ENCODE data around the gene IRF8.
"Not testable (repeated sequence)": the region's sequence is repeated elsewhere in the genome, so short reads cannot be mapped to it uniquely, and the experiment has no call there.

Gene IRF8

GRCh38 chr16:85930301-85930700, 31.3 kb downstream of the IRF8 start:
- Histone ChIP-seq H3K9ac (ENCODE audit: low read depth, low read length) (no peak overlapping the region), H3K4me1 (ENCODE audit: control insufficient read depth, insufficient read depth, low read length) (no peaks in the 10 kb centered on the region)

GRCh38 chr16:85931596-85932402, 32.8 kb downstream of the IRF8 start:
- H3K27me3 ChIP-seq (ENCODE audit: control insufficient read depth, insufficient read depth, low read length): peaks cover 14% of the 10 kb centered on the region
- no peaks in the 10 kb centered on the region for H3K4me1 ChIP-seq (ENCODE audit: control insufficient read depth, insufficient read depth, low read length)
- no peak overlapping the region for H3K4me2 ChIP-seq (ENCODE audit: low read length)
- H3K9ac ChIP-seq (ENCODE audit: low read depth, low read length): no peak overlapping the region
- H3K4me3 ChIP-seq (ENCODE audit: low read length): no peak overlapping the region
- H3K36me3 ChIP-seq (ENCODE audit: insufficient read depth, low read length): no peaks in the 10 kb centered on the region
- H3K9me3 ChIP-seq (replicated peaks; ENCODE audit: low read length): no peaks in the 10 kb centered on the region

More at GRCh38 chr16:85930301-85930700, 31.3 kb downstream of the IRF8 start:
- H3K27me3 ChIP-seq (ENCODE audit: control insufficient read depth, insufficient read depth, low read length): peaks cover 14% of the 10 kb centered on the region
- H3K36me3 ChIP-seq (ENCODE audit: insufficient read depth, low read length): no peaks in the 10 kb centered on the region
- H3K9me3 ChIP-seq (replicated peaks; ENCODE audit: low read length): no peaks in the 10 kb centered on the region
- H3K4me2 ChIP-seq (ENCODE audit: low read length): no peak overlapping the region
- no peak overlapping the region for H3K4me3 ChIP-seq (ENCODE audit: low read length)

- no peak overlapping the region for H3K9ac ChIP-seq (ENCODE audit: low read depth, low read length)
- no peaks in the 10 kb centered on the region for H3K4me1 ChIP-seq (ENCODE audit: control insufficient read depth, insufficient read depth, low read length)
- no peaks in the 10 kb centered on the region for H3K9me3 ChIP-seq (replicated peaks; ENCODE audit: low read length)
- no peak overlapping the region for H3K4me3 ChIP-seq (ENCODE audit: low read length)
- H3K36me3 ChIP-seq (ENCODE audit: insufficient read depth, low read length): no peaks in the 10 kb centered on the region
- H3K27me3 ChIP-seq (ENCODE audit: control insufficient read depth, insufficient read depth, low read length): no peaks in the 10 kb centered on the region
- no peak overlapping the region for H3K4me2 ChIP-seq (ENCODE audit: low read length)
These were observed 35.2 kb downstream of the IRF8 start for GRCh38 chr16:85934210-85934609.

- Histone ChIP-seq H3K4me2 (ENCODE audit: low read length) (no peak overlapping the region), H3K36me3 (ENCODE audit: insufficient read depth, low read length) (no peaks in the 10 kb centered on the region), H3K4me1 (ENCODE audit: control insufficient read depth, insufficient read depth, low read length) (no peaks in the 10 kb centered on the region), H3K27me3 (ENCODE audit: control insufficient read depth, insufficient read depth, low read length) (no peaks in the 10 kb centered on the region), H3K4me3 (ENCODE audit: low read length) (no peak overlapping the region), H3K9me3 (replicated peaks; ENCODE audit: low read length) (no peaks in the 10 kb centered on the region), H3K9ac (ENCODE audit: low read depth, low read length) (no peak overlapping the region)
These were observed 36.5 kb downstream of the IRF8 start for GRCh38 chr16:85935391-85935973.

- Histone ChIP-seq H3K4me1 (ENCODE audit: control insufficient read depth, insufficient read depth, low read length) (no peaks in the 10 kb centered on the region), H3K9me3 (replicated peaks; ENCODE audit: low read length) (no peaks in the 10 kb centered on the region), H3K36me3 (ENCODE audit: insufficient read depth, low read length) (no peaks in the 10 kb centered on the region), H3K4me3 (ENCODE audit: low read length) (no peak overlapping the region), H3K4me2 (ENCODE audit: low read length) (no peak overlapping the region), H3K9ac (ENCODE audit: low read depth, low read length) (no peak overlapping the region), H3K27me3 (ENCODE audit: control insufficient read depth, insufficient read depth, low read length) (no peaks in the 10 kb centered on the region)
These were observed 37.2 kb downstream of the IRF8 start for GRCh38 chr16:85935974-85936760.

- H3K27me3 ChIP-seq (ENCODE audit: control insufficient read depth, insufficient read depth, low read length): no peaks in the 10 kb centered on the region
These were observed 37.9 kb downstream of the IRF8 start for GRCh38 chr16:85936816-85937215.

GRCh38 chr16:85940214-85940613, 41.3 kb downstream of the IRF8 start:
- no peaks in the 10 kb centered on the region for H3K9me3 ChIP-seq (replicated peaks; ENCODE audit: low read length)
- H3K4me2 ChIP-seq (ENCODE audit: low read length): no peak overlapping the region
- H3K4me1 ChIP-seq (ENCODE audit: control insufficient read depth, insufficient read depth, low read length): no peaks in the 10 kb centered on the region
- H3K27me3 ChIP-seq (ENCODE audit: control insufficient read depth, insufficient read depth, low read length): no peaks in the 10 kb centered on the region
- H3K36me3 ChIP-seq (ENCODE audit: insufficient read depth, low read length): no peaks in the 10 kb centered on the region
- no peak overlapping the region for H3K4me3 ChIP-seq (ENCODE audit: low read length)
- no peak overlapping the region for H3K9ac ChIP-seq (ENCODE audit: low read depth, low read length)

More at GRCh38 chr16:85936816-85937215, 37.9 kb downstream of the IRF8 start:
- no peak overlapping the region for H3K9ac ChIP-seq (ENCODE audit: low read depth, low read length)
- no peaks in the 10 kb centered on the region for H3K4me1 ChIP-seq (ENCODE audit: control insufficient read depth, insufficient read depth, low read length)
- H3K36me3 ChIP-seq (ENCODE audit: insufficient read depth, low read length): no peaks in the 10 kb centered on the region
- no peaks in the 10 kb centered on the region for H3K9me3 ChIP-seq (replicated peaks; ENCODE audit: low read length)
- no peak overlapping the region for H3K4me3 ChIP-seq (ENCODE audit: low read length)
- H3K4me2 ChIP-seq (ENCODE audit: low read length): no peak overlapping the region

- Histone ChIP-seq H3K4me3 (ENCODE audit: low read length) (no peak overlapping the region), H3K4me1 (ENCODE audit: control insufficient read depth, insufficient read depth, low read length) (no peaks in the 10 kb centered on the region), H3K36me3 (ENCODE audit: insufficient read depth, low read length) (no peaks in the 10 kb centered on the region), H3K9me3 (replicated peaks; ENCODE audit: low read length) (no peaks in the 10 kb centered on the region), H3K27me3 (ENCODE audit: control insufficient read depth, insufficient read depth, low read length) (no peaks in the 10 kb centered on the region), H3K4me2 (ENCODE audit: low read length) (no peak overlapping the region), H3K9ac (ENCODE audit: low read depth, low read length) (no peak overlapping the region)
These were observed 43.1 kb downstream of the IRF8 start for GRCh38 chr16:85941863-85942644.

GRCh38 chr16:85942659-85943058, 43.7 kb downstream of the IRF8 start:
- H3K9me3 ChIP-seq (replicated peaks; ENCODE audit: low read length): not testable (repeated sequence)

GRCh38 chr16:85943711-85944110, 44.7 kb downstream of the IRF8 start:
- Histone ChIP-seq H3K36me3 (ENCODE audit: insufficient read depth, low read length) (no peaks in the 10 kb centered on the region), H3K9ac (ENCODE audit: low read depth, low read length) (no peak overlapping the region), H3K4me3 (ENCODE audit: low read length) (no peak overlapping the region), H3K27me3 (ENCODE audit: control insufficient read depth, insufficient read depth, low read length) (no peaks in the 10 kb centered on the region), H3K4me2 (ENCODE audit: low read length) (no peak overlapping the region), H3K9me3 (replicated peaks; ENCODE audit: low read length) (no peaks in the 10 kb centered on the region), H3K4me1 (ENCODE audit: control insufficient read depth, insufficient read depth, low read length) (no peaks in the 10 kb centered on the region)

More at GRCh38 chr16:85942659-85943058, 43.7 kb downstream of the IRF8 start:
- not testable (repeated sequence) for H3K36me3 ChIP-seq (ENCODE audit: insufficient read depth, low read length); H3K9ac ChIP-seq (ENCODE audit: low read depth, low read length); H3K4me3 ChIP-seq (ENCODE audit: low read length); H3K4me2 ChIP-seq (ENCODE audit: low read length); H3K27me3 ChIP-seq (ENCODE audit: control insufficient read depth, insufficient read depth, low read length); H3K4me1 ChIP-seq (ENCODE audit: control insufficient read depth, insufficient read depth, low read length)

Measured in skeletal muscle satellite cell (primary cell).